NCI-H345 treated with DMSO at 0.1 percent for 48 hours (cell line): ENCODE results near the gene SEPTIN3.

ENCODE experiments used
- DNase-seq: peaks from one replicate; lab custom pipeline; 2025; ENCODE audit not compliant: unreplicated experiment; lab: John Stamatoyannopoulos, UW

The SEPTIN3 gene

DNA sequence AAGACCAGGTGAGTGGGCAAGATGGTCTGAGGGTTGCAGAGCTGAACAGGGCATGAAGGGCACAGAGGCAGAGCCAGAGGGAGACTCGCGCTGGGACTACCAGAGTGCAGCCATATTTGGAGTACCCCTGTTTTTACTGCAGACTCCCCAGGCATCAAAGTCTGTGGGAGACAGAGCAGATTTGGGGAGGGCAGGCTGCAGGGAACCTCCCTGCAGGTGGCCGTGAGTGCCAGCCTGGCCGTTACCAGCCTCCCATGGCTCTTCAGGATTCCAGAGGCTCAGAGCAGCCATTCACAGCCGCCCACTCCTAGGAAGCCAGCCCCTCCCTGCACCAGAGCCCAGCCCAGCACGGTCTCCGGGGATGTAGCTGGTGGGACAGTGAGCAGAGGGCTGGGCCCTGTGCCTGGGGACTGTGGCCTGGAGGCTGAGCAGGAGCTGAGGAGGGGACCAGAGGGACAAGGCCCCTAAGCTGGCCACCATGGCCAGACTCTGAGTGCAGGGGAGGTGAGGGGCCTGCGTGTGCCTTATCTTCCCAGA, at the start of gene SEPTIN3:
TSS of gene SEPTIN3 (plus strand) at position 334 of the 537 bp plus-strand sequence. CDS start 2,050 bp downstream, outside the sequence.
- DNase-seq: no peak

DNA sequence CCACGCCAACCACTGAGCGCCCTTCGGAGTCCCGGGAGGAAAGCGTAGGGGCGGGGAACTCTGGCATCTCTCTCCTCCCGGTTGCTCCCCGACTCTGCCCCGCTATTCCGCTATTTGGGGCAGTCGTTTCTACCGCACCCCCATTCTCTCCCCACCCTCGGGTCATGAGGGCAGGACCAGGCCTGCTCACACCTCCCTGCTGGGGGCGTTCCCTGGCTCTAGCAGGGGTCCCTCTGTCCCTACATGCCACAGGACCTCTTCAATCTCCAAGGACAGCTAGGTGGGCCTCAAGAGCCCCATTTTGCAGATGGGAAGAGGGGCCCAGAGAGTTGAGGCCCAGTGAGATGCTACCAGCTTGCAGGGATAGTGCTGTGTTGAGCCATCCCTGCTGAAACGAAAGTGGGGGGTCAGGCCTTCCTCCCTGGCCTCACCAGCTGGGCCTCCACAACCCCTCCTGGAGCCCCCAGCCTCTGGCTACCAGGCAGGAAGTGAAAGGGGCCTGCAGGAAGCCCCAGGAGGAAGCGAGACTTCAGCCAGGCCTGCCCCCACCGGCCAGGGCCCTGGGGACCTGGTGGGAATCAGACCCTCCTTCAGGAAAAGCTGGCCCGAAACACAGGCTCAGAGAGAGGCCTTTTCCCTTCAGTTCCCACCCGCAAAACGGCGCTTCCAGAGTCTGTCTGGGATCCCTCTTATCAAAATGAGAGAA, 48.8 kb upstream of the SEPTIN3 start:
- DNase-seq: no peak

GRCh38 chr22:41922328-41922727, 46.9 kb upstream of the SEPTIN3 start:
- DNase-seq: no peak

- DNase-seq: no peak
Observed at GRCh38 chr22:41922940-41923594, 46.2 kb upstream of the SEPTIN3 start.

DNA sequence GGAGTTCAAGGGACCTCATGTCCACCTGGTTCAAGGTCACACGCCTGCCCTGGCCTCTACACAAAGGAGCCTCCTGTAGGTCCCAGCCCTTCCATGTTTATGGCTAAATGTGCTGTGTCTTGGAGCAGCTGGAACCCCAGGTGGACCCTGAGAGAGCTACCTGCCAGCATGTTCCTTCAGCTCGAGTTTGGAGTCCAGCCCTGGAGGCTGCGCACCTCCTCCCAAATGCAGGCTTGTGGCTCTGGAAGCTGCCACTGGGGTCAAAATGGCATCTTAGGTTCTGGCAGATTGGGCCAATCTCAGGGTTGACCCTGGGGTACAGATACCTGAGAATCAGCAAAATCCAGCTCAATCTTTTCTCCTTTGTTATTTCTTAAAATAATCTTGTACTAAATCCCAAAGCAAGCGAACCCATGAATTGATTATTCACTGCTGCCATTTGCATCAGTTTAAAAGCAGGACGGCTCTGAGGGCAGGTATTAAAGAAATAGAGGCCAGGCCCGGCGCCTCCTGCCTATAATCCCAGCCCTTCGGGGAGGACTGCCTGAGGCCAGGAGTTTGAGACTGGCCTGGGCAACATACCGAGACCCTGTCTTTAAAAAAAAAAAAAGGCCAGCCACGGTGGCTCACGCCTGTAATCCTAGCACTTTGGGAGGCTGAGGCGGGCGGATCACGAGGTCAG, 45.5 kb upstream of the SEPTIN3 start:
- DNase-seq: no peak

DNA sequence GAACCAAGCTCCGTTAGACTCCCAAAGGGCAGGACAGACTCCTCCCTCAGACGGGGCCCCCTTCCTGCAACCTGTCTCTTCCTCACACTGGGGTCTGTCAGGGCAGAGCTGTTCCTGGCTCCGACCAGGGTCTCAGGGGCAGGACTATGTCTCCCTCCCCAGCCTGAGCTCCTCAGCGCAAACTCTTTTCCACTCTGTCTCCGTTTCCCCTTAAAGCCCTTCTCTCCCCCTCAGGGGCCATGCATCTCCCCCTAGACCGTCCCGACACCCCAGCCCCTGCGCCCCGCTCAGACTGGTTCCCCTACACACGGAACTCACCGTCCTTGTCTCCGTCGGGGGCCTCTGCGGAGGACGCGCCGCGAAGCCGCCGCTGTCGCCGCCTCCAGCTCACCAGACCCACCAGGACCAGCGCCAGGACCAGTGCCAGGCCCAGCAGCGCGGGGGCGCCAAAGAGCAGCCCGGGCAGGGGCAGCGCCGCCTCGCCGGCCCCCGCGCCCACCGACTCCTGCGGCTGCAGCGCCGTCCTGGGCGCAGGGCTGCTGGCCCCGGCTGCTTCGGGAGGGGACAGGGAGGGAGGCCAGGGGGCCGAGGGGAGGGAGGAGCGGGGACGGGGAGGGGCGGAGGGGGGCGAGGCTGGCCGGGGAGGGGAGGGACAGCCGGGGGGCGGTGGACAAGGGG, 43.3 kb upstream of the SEPTIN3 start:
- no peak for DNase-seq

DNA sequence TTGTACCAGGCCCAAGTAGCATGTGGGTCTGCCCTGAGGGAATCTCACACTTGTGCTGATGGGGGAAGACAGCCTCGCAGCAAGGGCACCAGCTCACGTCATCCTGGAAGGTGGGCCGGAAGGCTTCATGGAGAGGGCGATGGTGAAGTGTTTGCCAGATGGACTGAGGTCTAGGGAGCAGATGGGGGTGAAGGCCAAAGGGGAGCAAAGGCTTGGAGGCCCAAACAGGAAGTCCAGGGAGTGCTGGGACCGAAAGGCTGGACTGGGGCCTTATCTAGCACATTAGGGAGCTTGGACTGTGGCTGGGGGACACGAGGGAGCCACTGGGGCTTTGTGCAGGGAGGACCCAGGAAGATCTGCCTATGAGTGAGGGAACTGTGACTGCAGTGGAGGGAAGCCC, 41.4 kb upstream of the SEPTIN3 start:
- no peak for DNase-seq

- no peak for DNase-seq
Observed at GRCh38 chr22:41928593-41929417, 40.4 kb upstream of the SEPTIN3 start.

DNA sequence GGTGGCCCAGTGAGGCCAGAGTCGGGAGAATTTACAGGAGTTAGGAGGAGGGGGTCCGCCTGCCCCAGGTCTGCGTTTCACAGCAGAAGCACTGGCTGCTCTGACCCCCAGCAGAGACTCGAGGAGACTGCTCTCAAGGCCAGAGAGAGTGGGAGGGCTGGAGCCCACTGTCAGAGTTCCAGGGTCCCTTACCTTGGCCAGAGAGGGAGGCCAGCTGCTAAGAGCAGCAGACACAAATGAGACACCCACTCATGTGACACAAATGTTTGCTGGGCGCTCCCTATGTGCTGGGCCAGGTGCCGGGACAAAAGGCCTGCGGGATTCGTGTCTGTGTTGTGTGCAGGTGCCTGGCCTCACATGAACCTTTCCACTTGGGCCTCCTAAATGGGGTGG, 39.8 kb upstream of the SEPTIN3 start:
- no peak for DNase-seq

DNA sequence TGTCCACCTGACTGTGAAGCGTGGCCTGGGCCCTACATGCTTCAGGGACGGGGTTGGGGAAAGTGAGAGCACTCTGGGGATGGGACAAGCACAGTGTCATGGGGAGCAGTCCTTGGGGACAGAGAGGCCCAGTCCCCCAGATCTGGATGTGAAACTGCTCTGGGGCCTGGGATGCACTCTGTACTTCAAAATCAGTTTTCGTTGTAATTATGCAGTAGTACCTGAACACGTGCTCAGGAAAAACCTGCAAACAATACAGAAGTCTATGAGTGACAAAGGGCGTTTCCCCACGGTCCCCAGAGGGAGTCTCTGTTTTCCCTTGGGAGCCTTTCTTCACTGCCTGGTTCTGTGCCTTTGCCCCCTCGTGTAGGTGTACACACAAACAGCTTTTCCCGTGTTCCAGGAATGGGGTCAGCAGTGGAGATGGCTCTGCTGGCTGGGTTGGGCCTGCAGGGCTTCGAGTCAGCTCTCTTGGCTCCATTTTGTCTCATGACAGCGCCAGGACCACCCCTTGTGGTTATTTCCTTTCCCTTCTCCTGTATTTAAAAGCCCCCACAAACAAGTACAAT, 37.5 kb upstream of the SEPTIN3 start:
- DNase-seq: no peak

GRCh38 chr22:41932353-41932752, 36.9 kb upstream of the SEPTIN3 start:
- no peak for DNase-seq

GRCh38 chr22:41933411-41934177, 35.6 kb upstream of the SEPTIN3 start:
- no peak for DNase-seq

DNA sequence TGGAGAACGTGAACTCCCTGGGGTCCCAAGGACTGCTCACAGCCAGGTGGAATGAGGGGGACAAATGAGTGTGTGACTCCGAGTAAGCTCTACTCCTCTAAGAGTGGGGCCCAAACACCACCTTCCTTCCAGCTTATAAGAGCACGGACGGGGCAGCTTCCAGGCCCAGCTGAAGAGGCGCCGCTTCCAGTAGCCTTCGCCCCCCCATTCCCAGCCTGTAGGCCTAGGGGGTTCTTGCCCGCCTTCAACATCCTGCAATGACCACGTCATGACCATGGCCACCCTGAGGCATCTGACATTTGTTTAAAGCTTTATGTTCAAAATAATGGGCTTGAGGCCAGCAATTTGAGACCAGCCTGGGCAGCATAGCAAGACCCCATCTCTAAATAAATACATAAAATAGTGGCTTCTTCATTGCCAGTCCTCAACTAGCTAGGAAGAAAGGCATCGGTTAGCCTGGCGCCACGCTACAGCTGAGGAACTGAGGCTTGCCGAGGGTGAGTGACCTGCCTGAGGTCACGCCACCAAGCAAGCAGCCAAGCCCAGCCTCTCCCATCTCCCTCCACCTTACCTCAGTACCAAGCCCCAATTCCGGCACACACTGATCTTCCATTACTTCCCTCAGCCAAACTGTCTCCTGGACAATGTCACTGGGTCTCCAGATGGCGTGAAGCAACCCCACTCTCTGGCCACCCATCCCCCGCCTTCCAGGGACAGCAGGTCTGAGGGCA, 34.8 kb upstream of the SEPTIN3 start:
- DNase-seq: no peak

- no peak for DNase-seq
Observed at GRCh38 chr22:41935015-41935351, 34.3 kb upstream of the SEPTIN3 start.

DNA sequence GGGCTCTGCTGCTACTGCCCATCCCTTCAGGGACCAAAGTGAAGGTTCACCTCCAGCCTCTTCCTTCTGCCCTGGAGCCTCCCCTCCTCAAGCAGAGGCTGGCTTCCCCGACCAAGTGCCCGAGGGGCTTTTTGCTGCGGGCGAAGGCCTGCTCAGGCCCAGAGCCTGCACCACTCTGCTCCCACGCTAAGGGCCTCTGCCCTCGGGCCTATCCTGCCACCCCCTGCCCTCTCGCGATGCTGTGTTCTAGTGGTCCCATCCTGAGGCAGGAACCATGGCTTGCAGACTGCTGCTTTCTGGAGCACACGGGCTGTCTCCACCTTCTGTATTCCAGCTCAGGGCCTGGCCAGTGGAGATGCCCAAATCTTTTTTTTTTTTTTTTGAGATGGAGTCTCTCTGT, 33.7 kb upstream of the SEPTIN3 start:
- DNase-seq: no peak

- DNase-seq: no peak
Observed at GRCh38 chr22:41936894-41937169, 32.4 kb upstream of the SEPTIN3 start.

DNA sequence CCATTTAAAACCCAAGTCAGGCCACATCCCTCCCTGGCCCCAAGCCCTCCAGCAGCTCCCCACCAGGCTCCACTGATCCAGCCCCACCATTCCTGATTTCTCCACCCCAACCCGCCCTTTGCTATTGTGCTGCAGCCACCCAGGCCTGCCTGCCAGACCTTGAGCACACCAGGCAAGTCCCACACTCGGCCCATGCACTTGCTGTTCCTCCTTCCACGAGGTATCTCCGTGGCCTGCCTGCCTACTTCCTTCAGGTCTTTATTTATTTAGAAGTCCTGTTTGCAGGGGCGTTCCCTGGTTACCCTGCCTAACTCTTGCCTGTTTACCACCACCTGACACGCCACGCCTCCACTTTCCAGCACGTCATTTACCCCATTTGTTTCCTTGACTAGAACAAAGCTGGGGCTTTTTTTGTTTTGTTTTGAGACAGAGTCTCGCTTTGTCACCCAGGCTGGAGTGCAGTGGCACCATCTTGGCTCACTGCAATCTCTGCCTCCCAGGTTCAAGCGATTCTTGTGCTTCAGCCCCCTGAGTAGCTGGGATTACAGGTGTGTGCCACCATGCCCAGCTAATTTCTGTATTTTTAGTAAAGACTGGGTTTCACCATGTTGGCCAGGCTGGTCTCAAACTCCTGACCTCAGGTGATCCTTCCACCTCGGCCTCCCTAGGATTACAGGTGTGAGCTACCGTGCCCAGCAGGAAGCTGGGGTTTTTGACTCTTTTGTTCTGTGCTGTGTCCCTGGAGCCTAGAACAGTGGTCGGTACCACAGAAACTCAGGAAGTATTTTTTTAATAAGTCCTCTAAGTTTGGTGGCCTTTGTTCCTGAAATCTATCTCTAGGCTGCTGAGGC, 29.0 kb upstream of the SEPTIN3 start:
- DNase-seq: no peak
